Skin of body (tissue), 2 donors: ENCODE data around the gene ATG4C. TPM values are rescaled to one million over a fixed set of nuclear protein-coding genes. Genes with fewer than 3 reads are reported as not detected.

Experiments used
- DNase-seq: peaks from one replicate; lab custom pipeline; 2025; lab: John Stamatoyannopoulos, UW
- total RNA-seq: library from RNA; depleted of rRNA; stranded (reverse); fragments of >200 nt; gene quantifications from one replicate; pipeline ENCODE4 v1.2.3, GENCODE V29; 2014

ATG4C gene
- total RNA-seq, 1 donor from 2014 or later: 11.5 TPM

DNA sequence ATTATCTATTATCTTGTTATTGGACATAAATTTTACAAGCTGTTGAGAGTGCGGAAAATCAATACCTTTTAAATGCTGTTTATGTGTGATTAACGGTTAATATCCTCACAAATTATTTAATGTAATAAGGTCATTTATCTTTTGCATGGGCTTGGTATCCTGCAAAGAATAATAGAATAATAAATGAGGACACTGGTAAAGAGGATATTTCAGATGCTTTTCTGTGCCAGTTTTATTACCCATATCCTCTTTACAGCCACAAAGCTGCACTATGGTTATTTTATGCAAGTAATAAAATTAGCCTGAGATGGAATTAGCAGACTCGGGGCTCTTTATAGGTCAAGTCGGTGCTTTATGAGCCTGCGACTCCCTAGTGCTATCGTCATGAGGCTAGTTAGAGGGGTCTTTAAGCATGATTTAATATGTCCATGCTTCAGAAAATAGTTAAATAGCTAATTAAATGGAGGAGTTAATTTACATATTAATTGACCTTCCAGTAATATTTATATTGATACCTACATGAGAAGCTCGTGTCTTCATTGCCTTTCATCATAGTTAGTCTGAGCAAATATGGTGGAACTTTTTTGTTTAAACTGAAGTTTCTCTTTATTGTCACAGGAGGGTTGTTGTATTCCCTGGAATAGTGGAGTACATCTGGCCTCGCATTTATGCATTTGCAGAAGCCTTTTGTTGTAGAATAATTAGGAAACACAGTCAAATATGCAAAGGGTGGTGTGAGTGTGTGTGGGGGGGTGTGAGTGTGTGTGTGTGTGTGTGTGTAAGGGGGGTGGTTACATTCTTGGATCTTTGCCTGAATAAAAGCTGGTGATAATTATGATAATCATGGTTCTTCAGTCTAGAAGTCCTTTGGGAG lies 120.3 kb downstream of the ATG4C start:
- DNase-seq: peak; percentile 9

- no peak for DNase-seq
These were observed 120.9 kb downstream of the ATG4C start for GRCh38 chr1:62904856-62905225.

GRCh38 chr1:62905309-62905708 lies 121.4 kb downstream of the ATG4C start:
- no peak for DNase-seq

- DNase-seq: no peak
These were observed 121.9 kb downstream of the ATG4C start for GRCh38 chr1:62905872-62906271.

DNA sequence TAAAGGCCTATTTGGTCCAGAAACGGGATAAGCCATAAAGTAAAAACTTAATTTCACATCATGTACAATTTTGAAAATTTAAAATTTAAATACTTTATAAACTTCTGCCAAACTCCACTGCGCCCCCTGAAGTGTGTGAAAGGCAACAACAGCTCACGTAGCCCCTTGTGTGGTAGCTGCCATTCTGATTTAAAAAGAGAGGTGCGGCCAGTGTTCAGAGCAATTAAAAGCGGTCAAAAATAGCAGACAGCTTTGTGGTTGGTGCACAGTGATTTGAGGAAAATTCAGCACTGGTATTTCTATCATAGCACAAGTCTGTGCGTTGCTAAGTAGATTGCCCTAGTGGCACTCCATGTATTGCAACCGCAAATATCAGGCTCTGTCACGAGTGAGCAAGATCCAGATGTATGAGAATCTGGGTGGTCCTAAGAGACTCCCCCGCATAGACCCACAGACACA lies 122.5 kb downstream of the ATG4C start:
- peak; percentile 19 for DNase-seq

DNA sequence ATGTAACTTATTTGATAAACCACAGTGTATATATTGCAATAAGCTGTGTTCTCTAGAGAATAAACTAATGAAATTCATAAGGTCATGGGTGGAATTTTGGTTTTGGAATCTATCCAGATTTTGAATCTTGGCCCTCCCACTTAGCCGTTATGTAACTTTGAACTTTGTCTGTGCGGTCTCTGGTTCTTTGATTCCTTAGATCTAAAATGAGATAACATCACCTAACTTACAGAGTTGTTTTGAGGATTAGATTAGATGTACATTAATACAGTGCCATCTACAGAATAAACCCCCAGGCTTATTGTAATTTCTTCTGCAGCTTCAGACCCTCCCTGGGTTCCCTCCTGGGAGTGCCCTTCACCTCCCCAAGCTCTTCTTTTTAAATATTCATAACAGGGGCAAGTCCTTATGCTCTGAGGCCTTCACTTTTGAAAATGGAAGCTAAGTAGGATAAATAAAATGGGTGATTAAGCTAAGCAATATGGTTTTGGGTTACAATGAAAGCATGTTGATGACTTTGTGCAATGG lies 124.3 kb downstream of the ATG4C start:
- DNase-seq: no peak

DNA sequence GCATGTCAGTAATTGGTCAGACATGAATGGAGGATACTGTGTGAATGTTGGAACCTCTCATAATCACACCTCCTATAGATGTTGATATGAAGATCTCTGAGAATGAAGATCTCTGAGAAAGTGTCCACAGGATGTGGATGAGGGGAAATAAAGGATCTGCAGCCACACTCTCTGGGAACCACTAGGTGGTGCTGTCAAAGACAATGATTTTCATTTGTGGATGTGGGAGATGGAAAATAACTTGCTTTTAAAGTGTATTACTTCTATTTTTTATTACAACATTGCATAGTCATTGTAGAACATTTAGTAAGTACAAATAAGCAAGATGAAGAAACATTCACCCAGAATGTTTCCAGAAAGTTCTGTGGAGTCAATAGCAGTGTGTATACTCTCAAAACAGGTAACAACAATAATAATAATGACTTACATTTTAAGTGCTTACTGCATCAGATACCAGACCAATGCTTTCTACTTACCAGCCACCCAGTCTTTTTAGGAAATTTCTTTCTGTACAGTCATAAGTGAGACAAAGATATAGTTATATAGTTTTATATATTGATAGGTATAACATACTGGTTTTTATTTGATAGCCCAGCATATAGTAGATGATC lies 128.2 kb downstream of the ATG4C start:
- no peak for DNase-seq

Other genes starting within 250 kb of the ATG4C start
- not detected for gene ANGPTL3, start 186.6 kb upstream of the ATG4C start, total RNA-seq
- 99.1 TPM for gene DOCK7, start 95.7 kb upstream of the ATG4C start, total RNA-seq